Common myeloid progenitor, CD34-positive (primary cell): ENCODE results near the gene IRAK3.
"Not testable (repeated sequence)": the region's sequence is repeated elsewhere in the genome, so short reads cannot be mapped to it uniquely, and the experiment has no call there.

Experiments
- CTCF ChIA-PET: fragments of 350-600 bp; sonication (Branson Sonifier 250); formaldehyde crosslinking; loops from one replicate; lab custom pipeline; 2021; ENCODE audit warnings: antibody characterized with exemption; lab: Charles Lee
- POLR2A ChIA-PET: fragments of 350-600 bp; sonication (Branson Sonifier 250); formaldehyde crosslinking; loops from one replicate; lab custom pipeline; 2021; ENCODE audit warnings: antibody characterized with exemption; lab: Charles Lee
- DNase-seq, 3 donors: peaks; one replicate each; pipeline versions ENCODE4 v3.0.0 to v3.0.0-alpha.2; 2013
- H3K27ac ChIP-seq, 2 experiments: 1 replicate in 1 of 2; 2 replicates in 1 of 2; pipeline ENCODE4 v1.7.0; 2013; ENCODE audit warnings: inconsistent platforms in 2 of 2, low read length in 2 of 2, mild to moderate bottlenecking in 2 of 2, low read depth in 1 of 2, moderate library complexity in 1 of 2; ENCODE audit not compliant: severe bottlenecking in 2 of 2, insufficient read depth in 1 of 2, poor library complexity in 1 of 2
- H3K27me3 ChIP-seq, 5 experiments: replicated peaks in 2 of 5; 1 replicate in 3 of 5; 2 replicates in 2 of 5; pipeline versions ENCODE4 v1.6.1 to v1.7.0; 2013; ENCODE audit warnings: low read length in 4 of 5, mild to moderate bottlenecking in 2 of 5, moderate library complexity in 2 of 5, inconsistent platforms in 1 of 5; ENCODE audit not compliant: insufficient read depth in 5 of 5, control insufficient read depth in 4 of 5
- H3K36me3 ChIP-seq, 4 experiments: 1 replicate in 2 of 4; 2 replicates in 2 of 4; pipeline versions ENCODE4 v1.6.1 to v1.7.0; 2013; ENCODE audit warnings: low read length in 3 of 4, control low read depth in 1 of 4, mild to moderate bottlenecking in 1 of 4; ENCODE audit not compliant: control insufficient read depth in 4 of 4, insufficient read depth in 4 of 4
- H3K4me1 ChIP-seq, 4 experiments: 1 replicate in 3 of 4; 2 replicates in 1 of 4; pipeline versions ENCODE4 v1.6.1 to v1.7.1; 2013; ENCODE audit warnings: low read length in 3 of 4, mild to moderate bottlenecking in 3 of 4, control low read depth in 1 of 4, inconsistent platforms in 1 of 4, moderate library complexity in 1 of 4; ENCODE audit not compliant: control insufficient read depth in 4 of 4, insufficient read depth in 4 of 4; ENCODE audit errors: control extremely low read depth in 1 of 4
- H3K4me3 ChIP-seq, 7 experiments: 1 replicate in 4 of 7; 2 replicates in 3 of 7; pipeline versions ENCODE4 v1.5.1 to v1.7.0; 2013; ENCODE audit warnings: mild to moderate bottlenecking in 7 of 7, low read length in 6 of 7, moderate library complexity in 6 of 7, inconsistent platforms in 2 of 7, low read depth in 2 of 7, control low read depth in 1 of 7; ENCODE audit not compliant: insufficient read depth in 4 of 7, control insufficient read depth in 1 of 7; ENCODE audit errors: extremely low read depth in 1 of 7
- H3K9me3 ChIP-seq, 5 experiments: 1 replicate in 4 of 5; 2 replicates in 1 of 5; pipeline versions ENCODE4 v1.6.1 to v1.7.1; 2013; ENCODE audit warnings: low read length in 4 of 5, mild to moderate bottlenecking in 2 of 5, inconsistent platforms in 1 of 5, low read depth in 1 of 5, moderate library complexity in 1 of 5; ENCODE audit not compliant: control insufficient read depth in 4 of 5, insufficient read depth in 2 of 5; ENCODE audit errors: control extremely low read depth in 1 of 5
- WGBS: methylation state at CpG from one replicate; pipeline ENCODE4 v1.1.5; 2013; ENCODE audit not compliant: insufficient coverage; 5-methylcytosine and 5-hydroxymethylcytosine counted together

Gene IRAK3

DNA sequence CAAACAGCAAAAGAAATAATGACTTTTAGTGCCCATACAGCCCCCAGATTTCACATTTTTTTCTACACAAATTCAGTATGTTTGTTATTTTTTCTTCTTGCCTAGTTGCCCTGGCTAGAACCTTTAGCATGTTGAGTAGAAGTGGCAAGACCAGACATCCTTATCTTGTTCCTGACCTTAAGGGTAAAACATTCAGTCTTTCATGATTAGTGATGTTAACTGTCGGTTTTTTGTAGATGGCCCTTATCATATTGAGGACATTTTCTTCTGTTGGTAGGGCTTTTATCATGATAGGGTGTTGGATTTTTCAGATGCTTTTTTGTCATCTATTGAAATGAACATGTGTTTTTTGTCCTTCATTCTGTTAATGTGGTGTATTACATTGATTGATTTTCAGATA lies 17.1 kb downstream of the IRAK3 start:
- POLR2A ChIA-PET, result no interaction called here
- Histone ChIP-seq H3K4me3 (no peak overlapping the region), H3K27me3 (no peaks in the 10 kb centered on the region), H3K4me1 (peaks cover 0 to 12% (median 6%) of the 10 kb centered on the region in 4 experiments), H3K9me3 (peaks cover 0 to 3% (median 0%) of the 10 kb centered on the region in 5 experiments), H3K27ac (no peak overlapping the region), H3K36me3 (peaks cover 4 to 30% (median 14%) of the 10 kb centered on the region in 4 experiments)
- DNase-seq, result no peak
- CTCF ChIA-PET, result no interaction called here
- 100% methylated on average over 1 of the region's 1 CpG for WGBS

DNA sequence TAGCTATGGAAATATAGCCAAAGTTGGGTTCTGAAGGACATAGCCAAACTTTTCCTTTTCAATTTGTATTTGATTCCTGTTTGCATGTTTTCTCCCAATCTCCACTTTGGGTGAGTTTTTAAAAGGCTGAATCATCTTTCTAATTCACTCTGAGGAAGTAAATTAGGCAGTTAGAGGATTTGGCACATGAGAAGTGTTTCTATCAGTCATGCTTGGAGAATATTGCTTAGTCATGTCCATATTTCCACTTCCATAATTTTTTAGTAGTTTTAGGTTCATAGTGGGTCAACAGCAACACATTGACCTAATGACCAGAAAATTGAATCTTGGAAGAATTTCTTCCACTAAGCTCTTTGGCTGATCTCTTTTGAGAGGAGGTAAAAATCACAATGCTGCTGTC lies 21.8 kb downstream of the IRAK3 start:
- Histone ChIP-seq H3K9me3 (peaks cover 0 to 3% (median 0%) of the 10 kb centered on the region in 5 experiments), H3K27me3 (no peaks in the 10 kb centered on the region), H3K4me1 (peaks cover 0 to 11% (median 6%) of the 10 kb centered on the region in 4 experiments), H3K27ac (peak overlapping the region in 1 of 2 experiments; percentile 56), H3K36me3 (peaks cover 9 to 33% (median 24%) of the 10 kb centered on the region in 4 experiments), H3K4me3 (no peak overlapping the region)
- peak in 2 of 3 donors; percentile 76 to 84 for DNase-seq
- POLR2A ChIA-PET, result no interaction called here
- CTCF ChIA-PET, result no interaction called here

DNA sequence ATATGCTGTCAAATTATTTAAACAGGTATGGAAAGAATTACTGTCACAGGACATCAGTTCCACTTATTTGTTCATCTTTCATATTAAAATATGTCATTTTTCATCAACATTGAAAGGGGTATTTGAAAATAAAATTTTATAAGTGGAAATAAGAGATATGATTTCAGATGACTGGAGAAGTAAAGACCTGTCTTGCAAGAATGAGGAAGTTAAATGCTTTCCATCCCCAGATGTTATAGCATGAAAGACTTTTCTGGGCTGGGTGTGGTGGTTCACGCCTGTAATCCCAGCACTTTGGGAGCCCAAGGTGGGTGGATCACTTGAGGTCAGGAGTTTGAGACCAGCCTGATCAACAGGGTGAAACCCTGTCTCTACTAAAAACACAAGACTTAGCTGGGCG lies 22.6 kb downstream of the IRAK3 start:
- WGBS, result 89% methylated on average over 2 of the region's 2 CpGs
- POLR2A ChIA-PET, result not testable (repeated sequence)

DNA sequence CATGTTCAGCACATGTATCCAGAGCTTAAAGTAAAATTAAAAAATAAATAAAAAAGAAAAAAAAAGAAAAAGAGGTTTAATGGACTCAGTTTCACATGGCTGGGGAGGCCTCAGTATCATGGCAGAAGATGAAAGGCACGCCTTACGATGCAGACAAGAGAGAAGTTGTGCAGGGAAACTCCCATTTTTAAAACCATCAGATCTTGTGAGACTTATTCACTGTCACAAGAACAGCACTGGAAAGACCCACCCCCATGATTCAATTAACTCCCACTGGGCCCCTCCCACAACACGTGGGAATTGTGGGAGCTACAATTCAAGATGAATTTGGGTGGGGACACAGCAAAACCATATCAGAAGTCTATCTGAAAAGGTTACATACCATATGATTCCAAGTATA lies 24.0 kb downstream of the IRAK3 start:
- 100% methylated on average over 2 of the region's 3 CpGs for WGBS
- CTCF ChIA-PET, result interaction anchor here (0.8 to 2.2 kb wide), 4 partner anchors 13 to 68 kb away, joined by 3 to 7 read pairs (median 4); no protein-coding TSS in a partner anchor
- DNase-seq, H3K27me3 ChIP-seq, H3K9me3 ChIP-seq, H3K4me3 ChIP-seq, H3K27ac ChIP-seq, POLR2A ChIA-PET: not testable (repeated sequence)
- peaks cover 2 to 11% (median 6%) of the 10 kb centered on the region in 4 experiments for H3K4me1 ChIP-seq
- peaks cover 6 to 28% (median 22%) of the 10 kb centered on the region in 4 experiments for H3K36me3 ChIP-seq

More for the DNA sequence above, 22.6 kb downstream of the IRAK3 start:
- not testable (repeated sequence) for H3K9me3 ChIP-seq, H3K27ac ChIP-seq, H3K4me3 ChIP-seq, H3K27me3 ChIP-seq
- DNase-seq, result peak in 2 of 3 donors; percentile 46 to 64
- peaks cover 9 to 30% (median 21%) of the 10 kb centered on the region in 4 experiments for H3K36me3 ChIP-seq
- H3K4me1 ChIP-seq, result peaks cover 0 to 11% (median 6%) of the 10 kb centered on the region in 4 experiments
- CTCF ChIA-PET, result interaction anchor here (1.5 to 2.2 kb wide), 2 partner anchors 12 to 16 kb away, joined by 6 to 7 read pairs; no protein-coding TSS in a partner anchor

- H3K4me3 ChIP-seq, result no peak overlapping the region
- ChIA-PET CTCF (interaction anchor here (0.6 to 1.3 kb wide), 5 partner anchors 13 to 455 kb away, joined by 3 to 4 read pairs (median 4); no protein-coding TSS in a partner anchor), POLR2A (interaction anchor here (1.2 kb wide), 1 partner anchor 85 kb away, joined by 3 read pairs; no protein-coding TSS in a partner anchor)
- H3K9me3 ChIP-seq, result peaks cover 0 to 5% (median 0%) of the 10 kb centered on the region in 5 experiments
- peaks cover 0 to 2% (median 0%) of the 10 kb centered on the region in 4 experiments for H3K4me1 ChIP-seq
- WGBS, result 100% methylated on average over 1 of the region's 4 CpGs
- H3K36me3 ChIP-seq, result peaks cover 17 to 39% (median 31%) of the 10 kb centered on the region in 4 experiments
- DNase-seq, result no peak
- H3K27ac ChIP-seq, result peak overlapping the region in 1 of 2 experiments; percentile 11
- H3K27me3 ChIP-seq, result no peaks in the 10 kb centered on the region
Observed at GRCh38 chr12:66217342-66217917, 28.4 kb downstream of the IRAK3 start.

DNA sequence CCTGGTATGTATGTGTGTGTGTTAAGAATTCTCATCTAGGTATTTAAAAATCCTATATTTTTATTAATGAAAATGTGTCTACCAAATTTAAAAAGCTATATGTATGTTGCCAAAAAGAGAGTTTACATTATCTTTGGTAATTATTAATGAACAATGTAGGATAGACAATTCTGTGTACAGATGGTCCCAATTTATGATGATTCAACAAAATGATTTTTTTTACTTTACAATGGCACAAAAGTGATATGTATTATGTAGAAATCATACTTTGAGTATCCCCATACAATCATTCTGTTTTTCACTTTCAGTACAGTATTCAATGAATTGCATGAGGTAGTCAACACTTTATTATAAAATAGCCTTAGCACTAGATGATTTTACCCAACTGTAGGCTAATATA lies 39.4 kb downstream of the IRAK3 start:
- no peak for DNase-seq
- ChIA-PET CTCF (interaction anchor here (1.5 to 1.7 kb wide), 2 partner anchors 16 to 45 kb away, joined by 5 to 6 read pairs; no protein-coding TSS in a partner anchor), POLR2A (no interaction called here)

DNA sequence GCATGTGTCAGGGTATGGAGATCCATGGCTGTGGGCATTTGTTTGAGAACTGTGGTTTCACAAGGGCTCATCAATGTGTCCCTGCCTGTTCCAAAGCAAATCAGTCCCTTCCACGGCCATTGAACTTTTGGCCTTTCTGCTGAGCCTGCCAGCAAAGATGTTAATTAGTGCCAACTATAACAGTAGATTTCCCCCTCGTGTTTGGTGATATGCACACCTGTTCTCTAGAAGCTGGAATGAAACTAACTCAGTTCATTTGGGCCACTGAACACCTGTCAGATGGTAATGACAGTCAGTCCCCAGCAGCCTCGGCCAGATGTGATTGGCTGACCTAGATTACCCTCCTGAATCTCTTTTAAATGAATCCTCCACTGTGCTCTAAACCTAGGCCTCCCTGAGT lies 43.2 kb downstream of the IRAK3 start:
- H3K27me3 ChIP-seq, result no peaks in the 10 kb centered on the region
- no peaks in the 10 kb centered on the region for H3K9me3 ChIP-seq
- H3K36me3 ChIP-seq, result peaks cover 18 to 45% (median 29%) of the 10 kb centered on the region in 4 experiments
- 87% methylated on average over 3 of the region's 3 CpGs for WGBS
- POLR2A ChIA-PET, result no interaction called here
- no peak for DNase-seq
- CTCF ChIA-PET, result interaction anchor here (0.8 kb wide), 1 partner anchor 14 kb away, joined by 3 read pairs; no protein-coding TSS in a partner anchor
- H3K4me1 ChIP-seq, result peaks cover 0 to 8% (median 3%) of the 10 kb centered on the region in 4 experiments
- H3K27ac ChIP-seq, result no peak overlapping the region
- no peak overlapping the region for H3K4me3 ChIP-seq

More for the DNA sequence above, 39.4 kb downstream of the IRAK3 start:
- Histone ChIP-seq H3K4me1 (no peaks in the 10 kb centered on the region), H3K9me3 (no peaks in the 10 kb centered on the region), H3K27ac (no peak overlapping the region), H3K36me3 (peaks cover 21 to 55% (median 38%) of the 10 kb centered on the region in 4 experiments), H3K4me3 (no peak overlapping the region), H3K27me3 (no peaks in the 10 kb centered on the region)
